ENCODE results near the gene PIGS.

The PIGS gene

DNA sequence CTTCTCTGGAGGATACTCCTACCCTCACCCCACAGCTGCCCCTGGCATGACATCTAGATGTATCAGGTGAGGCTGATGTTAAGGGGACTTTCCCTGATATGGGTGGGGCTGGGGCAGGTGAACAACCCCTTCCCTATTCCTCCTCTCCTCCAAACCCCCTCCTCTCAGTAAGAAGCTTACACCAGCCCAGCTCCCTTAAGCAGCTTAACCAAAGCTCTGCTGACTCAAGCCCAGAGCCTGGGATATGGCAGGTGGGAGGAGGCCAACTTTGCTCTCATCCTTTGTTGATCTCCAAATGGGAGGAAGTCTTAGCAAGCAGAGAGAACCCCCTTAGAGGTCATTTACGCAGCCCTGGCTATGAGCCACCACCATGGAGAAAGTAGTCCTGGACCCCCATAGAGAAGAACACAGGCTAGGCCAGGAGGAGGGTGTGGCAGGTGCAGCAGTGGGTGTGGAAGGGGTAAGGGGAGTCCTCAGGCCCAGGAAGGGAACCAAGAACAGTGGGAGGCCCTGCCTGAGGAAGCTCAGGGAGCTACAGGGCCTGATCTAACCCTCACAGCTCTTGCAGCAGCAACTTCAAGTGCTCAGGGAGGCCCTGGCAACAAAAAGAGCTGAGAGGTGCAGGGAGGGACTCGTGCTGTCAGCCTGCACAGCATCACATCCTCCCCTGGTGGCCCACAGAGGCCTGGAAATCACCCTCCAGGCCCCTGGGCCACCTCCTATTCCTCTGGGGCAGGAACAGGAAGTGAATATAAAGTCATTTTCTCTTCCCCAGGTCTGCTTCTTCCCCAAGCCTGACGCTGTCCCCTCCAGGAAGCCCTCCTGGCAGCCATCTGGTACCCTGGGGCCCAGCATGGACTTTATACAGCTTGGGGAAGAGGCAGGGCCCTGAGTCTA is 21.8 kb downstream of the PIGS start:
- DNase-seq, result no peak

DNA sequence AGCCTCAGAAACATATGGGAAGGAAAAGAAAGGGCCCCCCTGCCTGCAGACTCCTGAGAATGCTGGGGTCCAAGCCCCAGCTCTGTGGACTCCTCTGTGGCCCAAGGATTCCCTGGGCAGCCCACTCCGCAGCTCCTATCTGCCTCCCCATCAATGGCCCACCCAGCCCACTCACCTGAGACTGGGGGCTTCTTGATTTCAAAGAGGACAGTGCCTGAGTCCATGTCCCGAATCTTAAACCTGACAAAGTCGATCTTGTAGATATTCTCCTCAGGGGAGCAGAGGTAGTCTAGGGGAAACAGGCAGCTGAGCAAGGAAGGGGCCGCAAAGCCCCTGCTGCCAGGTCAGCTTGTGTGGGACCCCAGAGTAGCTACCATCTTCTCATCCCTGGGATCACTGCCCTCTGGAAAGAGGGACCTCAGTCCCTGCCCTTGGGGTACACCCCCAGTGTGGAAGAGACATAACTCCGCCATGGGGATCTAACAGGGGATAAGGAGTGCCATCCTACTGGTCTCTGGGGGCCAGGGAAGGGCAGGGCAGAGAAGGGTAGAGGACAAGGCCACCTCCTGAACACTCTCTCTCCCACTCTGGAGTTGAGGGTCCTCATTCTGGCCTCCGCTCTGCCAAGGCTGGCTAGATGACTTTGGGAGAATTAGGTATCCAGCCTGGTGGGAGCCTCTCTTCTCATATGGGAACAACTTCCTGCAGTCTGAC is 22.8 kb downstream of the PIGS start:
- no peak for DNase-seq

- DNase-seq, result no peak
These were observed 23.5 kb downstream of the PIGS start for GRCh38 chr17:28547623-28548416.

GRCh38 chr17:28547096-28547622 is 24.2 kb downstream of the PIGS start:
- no peak for DNase-seq

DNA sequence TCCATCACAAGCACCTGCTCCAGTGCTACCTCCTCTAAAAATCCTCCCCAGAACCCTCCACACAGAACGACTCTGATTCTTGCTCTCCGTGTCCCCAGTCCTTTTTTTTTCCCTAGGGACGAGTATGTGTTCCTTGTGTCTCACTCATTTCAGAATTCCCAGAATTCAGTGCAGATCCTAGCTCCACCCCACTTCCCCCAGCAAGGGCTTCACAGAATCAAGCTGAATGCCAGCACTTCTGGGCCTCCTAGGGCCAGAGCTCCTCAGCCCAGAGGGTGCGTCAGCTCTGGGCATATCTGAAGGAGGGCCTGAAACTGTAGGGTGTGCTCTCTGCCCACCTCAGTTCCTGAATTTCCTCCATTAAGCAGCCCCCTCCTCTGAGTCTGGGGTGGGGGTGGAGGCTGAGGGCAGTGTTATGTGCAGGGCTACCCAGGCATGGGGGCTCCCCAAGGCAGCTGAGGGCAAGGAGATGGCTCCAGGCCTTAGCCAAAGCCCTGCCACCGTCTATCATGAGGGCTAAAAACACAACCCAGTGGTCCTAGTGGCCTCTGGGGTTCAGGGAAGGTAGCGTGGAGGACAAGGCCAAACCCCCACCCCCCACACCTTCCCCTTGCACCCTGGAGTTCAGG is 25.4 kb downstream of the PIGS start:
- no peak for DNase-seq

- no peak for DNase-seq
These were observed 26.2 kb downstream of the PIGS start for GRCh38 chr17:28545141-28545503.

DNA sequence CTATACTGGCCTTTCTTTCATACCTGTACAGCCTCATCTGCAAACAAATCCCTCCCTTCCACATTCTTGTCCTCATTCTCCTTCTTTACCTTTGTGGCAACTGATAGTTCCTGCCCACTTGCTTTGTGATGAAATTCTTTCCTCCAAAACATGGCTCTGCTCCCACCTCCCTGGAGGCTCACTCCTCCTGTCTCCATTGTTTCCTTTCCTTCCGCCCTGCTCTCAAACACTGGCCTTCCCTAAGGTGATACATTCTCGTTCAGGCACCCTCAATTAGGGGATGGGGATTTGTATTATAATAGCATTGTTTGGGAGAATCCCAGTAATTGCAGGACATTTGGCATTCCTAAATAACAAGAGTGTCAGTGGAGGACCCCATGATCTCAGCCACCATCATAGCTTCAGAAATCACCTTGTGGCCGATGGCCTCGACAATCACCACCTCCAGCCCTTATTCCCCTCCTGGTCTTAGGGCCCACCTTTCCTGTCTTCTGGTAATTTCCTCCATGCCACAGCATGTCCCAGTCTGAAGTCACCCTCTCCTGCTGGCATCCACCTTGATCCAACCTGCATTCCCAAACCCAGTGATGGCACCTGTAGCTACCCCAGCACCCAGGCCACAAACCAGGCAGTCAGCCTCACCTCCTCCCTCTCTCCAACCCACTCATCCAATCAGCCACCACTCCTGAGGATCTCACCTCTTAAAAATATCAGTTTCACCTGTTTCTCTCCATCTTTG is 26.8 kb downstream of the PIGS start:
- DNase-seq, result no peak

DNA sequence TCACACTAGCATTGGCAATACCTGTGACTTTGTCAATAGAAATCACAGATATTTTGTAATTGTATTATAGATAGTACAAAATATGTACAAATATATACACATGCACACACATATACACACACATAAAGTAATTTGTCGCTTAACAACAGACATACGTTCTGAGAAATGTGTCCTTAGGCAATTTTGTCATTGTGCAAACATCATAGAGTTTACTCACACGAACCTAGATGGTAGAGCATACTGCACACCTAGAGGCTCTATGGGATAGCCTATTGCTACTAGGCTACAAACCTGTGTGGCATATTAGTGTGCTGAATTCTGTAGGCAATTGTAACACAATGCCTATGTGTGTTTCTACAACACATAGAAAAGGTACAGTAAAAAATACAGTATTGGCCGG is 29.9 kb downstream of the PIGS start:
- no peak for DNase-seq

- no peak for DNase-seq
These were observed 31.1 kb downstream of the PIGS start for GRCh38 chr17:28540231-28540630.

GRCh38 chr17:28538296-28538895 is 32.9 kb downstream of the PIGS start:
- no peak for DNase-seq

DNA sequence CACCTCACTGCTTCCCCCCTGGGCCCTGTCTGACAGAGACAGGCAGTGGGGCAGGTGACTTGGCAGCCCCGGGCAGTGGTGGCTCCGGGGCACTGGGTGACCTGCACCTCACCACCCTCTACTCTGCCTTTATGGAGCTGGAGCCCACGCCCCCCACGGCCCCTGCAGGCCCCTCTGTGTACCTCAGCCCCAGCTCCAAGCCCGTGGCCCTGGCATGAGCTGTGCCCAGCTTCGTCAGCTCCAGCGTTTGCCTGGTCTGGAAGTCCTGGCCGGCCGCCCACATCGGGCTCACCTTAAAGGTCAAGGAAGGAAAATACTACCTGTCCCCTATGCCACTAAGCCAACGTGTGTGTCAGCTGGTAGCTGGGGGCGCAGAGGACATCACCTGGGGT is 34.1 kb downstream of the PIGS start:
- DNase-seq, result no peak

GRCh38 chr17:28536532-28537218 is 34.6 kb downstream of the PIGS start:
- no peak for DNase-seq

- no peak for DNase-seq
These were observed 36.5 kb downstream of the PIGS start for GRCh38 chr17:28534740-28535375.

GRCh38 chr17:28533091-28533807 is 38.1 kb downstream of the PIGS start:
- DNase-seq, result no peak

GRCh38 chr17:28532050-28532960 is 39.0 kb downstream of the PIGS start:
- no peak for DNase-seq

DNA sequence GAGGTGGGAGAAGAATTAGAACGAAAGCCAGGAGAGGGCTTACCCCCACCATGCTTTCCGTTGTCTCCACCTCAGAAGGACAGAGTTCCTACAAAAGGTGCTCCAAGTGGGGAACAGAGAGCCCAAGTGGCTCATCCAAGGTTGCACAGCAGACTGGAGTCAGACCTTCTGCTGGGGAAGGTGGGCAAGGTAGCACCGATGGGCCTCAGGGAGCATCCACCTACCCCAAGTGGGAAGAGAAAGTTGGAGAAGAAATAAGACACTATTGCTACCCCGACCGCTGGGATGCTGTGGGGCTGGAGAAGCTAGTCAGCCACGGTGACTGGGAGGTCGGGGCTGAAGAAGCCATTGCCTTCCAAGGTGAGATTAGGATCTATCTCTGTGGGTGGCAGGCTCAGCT is 40.4 kb downstream of the PIGS start:
- no peak for DNase-seq

- DNase-seq, result no peak
These were observed 41.1 kb downstream of the PIGS start for GRCh38 chr17:28530250-28530649.

- DNase-seq, result no peak
These were observed 42.3 kb downstream of the PIGS start for GRCh38 chr17:28529013-28529400.
